GM12892 (cell line): Measurements from ENCODE around the gene DAB2IP.

Source experiments
- DNase-seq: peaks from one replicate; pipeline ENCODE4 v3.0.0; 2011; ENCODE audit not compliant: insufficient read length
- FAIRE-seq: peaks from 2 replicates; lab custom pipeline; 2011; peaks lifted over from hg19 to GRCh38; lab: Jason Lieb, UNC
- POLR2A ChIP-seq: IDR thresholded peaks from 2 replicates; pipeline ENCODE4 v1.6.1; 2011; ENCODE audit warnings: low read depth, low read length, control low read depth
- POLR2AphosphoS5 ChIP-seq: IDR thresholded peaks from 2 replicates; pipeline ENCODE4 v1.6.1; 2011; ENCODE audit warnings: low read depth, low read length, control low read depth
- TAF1 ChIP-seq: IDR thresholded peaks from 2 replicates; pipeline ENCODE4 v1.6.1; 2011; ENCODE audit warnings: low read depth, mild to moderate bottlenecking, control low read depth, low read length, borderline replicate concordance

The DAB2IP gene

GRCh38 chr9:121673576-121673975 is 22.1 kb downstream of the DAB2IP start:
- DNase-seq (no peak), FAIRE-seq (no peak)
- TF ChIP-seq POLR2AphosphoS5 (no peak), TAF1 (no peak), POLR2A (no peak)

- DNase-seq (no peak), FAIRE-seq (no peak)
- TF ChIP-seq POLR2A (no peak), TAF1 (no peak)
Observed at GRCh38 chr9:121674017-121674416, 22.6 kb downstream of the DAB2IP start.

GRCh38 chr9:121674952-121675351 is 23.5 kb downstream of the DAB2IP start:
- TF ChIP-seq POLR2A (no peak), TAF1 (no peak), POLR2AphosphoS5 (no peak)
- FAIRE-seq (no peak), DNase-seq (no peak)

GRCh38 chr9:121675381-121675780 is 23.9 kb downstream of the DAB2IP start:
- FAIRE-seq, result no peak
- DNase-seq, result no peak
- no peak for TF ChIP-seq TAF1
- no peak for TF ChIP-seq POLR2AphosphoS5
- TF ChIP-seq POLR2A, result no peak

- no peak for DNase-seq
- no peak for FAIRE-seq
- TF ChIP-seq POLR2A (no peak), TAF1 (no peak), POLR2AphosphoS5 (no peak)
Observed at GRCh38 chr9:121675969-121676822, 24.8 kb downstream of the DAB2IP start.

GRCh38 chr9:121676926-121677325 is 25.5 kb downstream of the DAB2IP start:
- no peak for FAIRE-seq
- DNase-seq, result no peak
- TF ChIP-seq TAF1 (no peak), POLR2A (no peak), POLR2AphosphoS5 (no peak)

- no peak for FAIRE-seq
- TF ChIP-seq POLR2AphosphoS5 (no peak), TAF1 (no peak), POLR2A (no peak)
Observed at GRCh38 chr9:121678501-121679022, 27.1 kb downstream of the DAB2IP start.

GRCh38 chr9:121679901-121680635 is 28.6 kb downstream of the DAB2IP start:
- DNase-seq (no peak), FAIRE-seq (no peak)

More at GRCh38 chr9:121678501-121679022, 27.1 kb downstream of the DAB2IP start:
- no peak for DNase-seq

GRCh38 chr9:121681404-121681803 is 30.0 kb downstream of the DAB2IP start:
- DNase-seq (no peak), FAIRE-seq (no peak)
- TF ChIP-seq TAF1, result no peak
- no peak for TF ChIP-seq POLR2A
- TF ChIP-seq POLR2AphosphoS5, result no peak

More at GRCh38 chr9:121679901-121680635, 28.6 kb downstream of the DAB2IP start:
- TF ChIP-seq TAF1, result no peak
- no peak for TF ChIP-seq POLR2AphosphoS5
- TF ChIP-seq POLR2A, result no peak

- DNase-seq (no peak), FAIRE-seq (no peak)
- TF ChIP-seq POLR2AphosphoS5, result no peak
- no peak for TF ChIP-seq TAF1
- no peak for TF ChIP-seq POLR2A
Observed at GRCh38 chr9:121682201-121682600, 30.8 kb downstream of the DAB2IP start.

GRCh38 chr9:121682926-121683515 is 31.6 kb downstream of the DAB2IP start:
- no peak for TF ChIP-seq POLR2A
- no peak for TF ChIP-seq POLR2AphosphoS5
- no peak for TF ChIP-seq TAF1
- FAIRE-seq, result no peak

GRCh38 chr9:121683652-121684051 is 32.2 kb downstream of the DAB2IP start:
- TF ChIP-seq TAF1, result no peak
- TF ChIP-seq POLR2AphosphoS5, result no peak
- no peak for TF ChIP-seq POLR2A
- FAIRE-seq (no peak), DNase-seq (no peak)

More at GRCh38 chr9:121682926-121683515, 31.6 kb downstream of the DAB2IP start:
- DNase-seq, result no peak
